HCT116 (cell line): Measurements from ENCODE around the gene TRIP13. TPM values are rescaled to one million over a fixed set of nuclear protein-coding genes. Genes with fewer than 3 reads are reported as not detected.

Experiments used
- ATAC-seq: fragments of 200-7000 bp; cut with Tn5 transposase; 2 replicates; pipeline ENCODE4 v1.9.1; 2020; ENCODE audit warnings: mild to moderate bottlenecking, moderate library complexity
- BruUV-seq: library from RNA; stranded (reverse); fragments of 400-500 nt; replicated peaks from 2 replicates; lab custom pipeline; 2021; lab: Mats Ljungman, UMichigan
- CTCF ChIA-PET: fragments of 300-600 bp; sonication (Branson Sonifier 250); formaldehyde crosslinking; loops from one replicate; lab custom pipeline; 2021; ENCODE audit warnings: antibody characterized with exemption; lab: Charles Lee
- POLR2A ChIA-PET: fragments of 300-600, 350-600 bp; sonication (Branson Sonifier 250); formaldehyde crosslinking; loops from one replicate; lab custom pipeline; 2021; ENCODE audit warnings: antibody characterized with exemption; lab: Charles Lee
- RAD21 ChIA-PET, 2 experiments: fragments of 300-600 bp; sonication (Branson Sonifier 250); formaldehyde crosslinking; loops; one replicate each; lab custom pipeline; 2023; ENCODE audit warnings: low total read pairs in 2 of 2; ENCODE audit not compliant: uncharacterized antibody in 2 of 2, unreplicated experiment in 2 of 2, low non-redundant PET in 1 of 2; lab: Charles Lee
- DNase-seq: peaks from one replicate; pipeline ENCODE4 v3.0.0-alpha.2; 2010; ENCODE audit warnings: low read depth, low spot score
- H2AFZ ChIP-seq: fragments of 200-600 bp; shearing (Covaris generic), sonication (generic); 2 replicates; pipeline ENCODE4 v1.6.1; 2017; ENCODE audit warnings: low read depth, mixed run types, mixed read lengths, antibody characterized with exemption, low read length; ENCODE audit not compliant: poor library complexity, severe bottlenecking
- H3K27ac ChIP-seq: 2 replicates; pipeline ENCODE4 v1.5.1; 2012; ENCODE audit warnings: low read depth, low read length
- H3K27me3 ChIP-seq: fragments of 200-600 bp; sonication (generic); 2 replicates; pipeline ENCODE4 v1.6.1; 2016; ENCODE audit warnings: mixed run types, low read length, mixed read lengths; ENCODE audit not compliant: insufficient read depth
- H3K36me3 ChIP-seq, 2 experiments: fragments of 200-500 bp in 1 of 2; fragments of 200-600 bp in 1 of 2; sonication (Bioruptor generic) in 1 of 2; sonication (generic) in 1 of 2; 2 replicates each; pipeline versions ENCODE4 v1.5.1 to v1.6.1; 2014 to 2016; ENCODE audit warnings: low read length in 2 of 2, inconsistent platforms in 1 of 2, mixed read lengths in 1 of 2, mixed run types in 1 of 2; ENCODE audit not compliant: insufficient read depth in 2 of 2, control insufficient read depth in 1 of 2
- H3K4me1 ChIP-seq, 2 experiments: fragments of 200-600 bp in 1 of 2; sonication (generic) in 1 of 2; 2 replicates each; pipeline versions ENCODE4 v1.5.1 to v1.6.1; 2012 to 2017; ENCODE audit warnings: low read length in 2 of 2, inconsistent platforms in 1 of 2, mild to moderate bottlenecking in 1 of 2, mixed read lengths in 1 of 2, mixed run types in 1 of 2, moderate library complexity in 1 of 2; ENCODE audit not compliant: insufficient read depth in 2 of 2, control insufficient read depth in 1 of 2
- H3K4me2 ChIP-seq: fragments of 200-600 bp; sonication (generic); 2 replicates; pipeline ENCODE4 v1.6.1; 2017; ENCODE audit warnings: mixed run types, low read length, mixed read lengths
- H3K4me3 ChIP-seq, 2 experiments: fragments of 200-600 bp in 1 of 2; sonication (generic) in 1 of 2; replicated peaks in 1 of 2; 2 replicates each; pipeline ENCODE4 v1.5.1; 2011 to 2016; ENCODE audit warnings: low read length in 2 of 2, control low read depth in 1 of 2, low read depth in 1 of 2, mild to moderate bottlenecking in 1 of 2, mixed read lengths in 1 of 2, mixed run types in 1 of 2
- H3K79me2 ChIP-seq: fragments of 200-600 bp; sonication (generic); 2 replicates; pipeline ENCODE4 v1.6.1; 2017; ENCODE audit warnings: mild to moderate bottlenecking, mixed run types, low read length, moderate library complexity, mixed read lengths; ENCODE audit not compliant: insufficient read depth
- H3K9ac ChIP-seq: fragments of 200-600 bp; sonication (generic); 2 replicates; pipeline ENCODE4 v1.6.1; 2016; ENCODE audit warnings: low read length, mixed read lengths
- H3K9me2 ChIP-seq: fragments of 200-600 bp; sonication (generic), shearing (Covaris generic); 2 replicates; pipeline ENCODE4 v1.6.1; 2017; ENCODE audit warnings: mixed run types, mild to moderate bottlenecking, moderate library complexity; ENCODE audit not compliant: insufficient read depth
- H3K9me3 ChIP-seq, 2 experiments: fragments of 200-500 bp in 1 of 2; fragments of 200-600 bp in 1 of 2; sonication (Bioruptor generic) in 1 of 2; sonication (generic) in 1 of 2; 2 replicates each; pipeline ENCODE4 v1.6.1; 2014 to 2017; ENCODE audit warnings: low read length in 2 of 2, mixed read lengths in 2 of 2, inconsistent platforms in 1 of 2, low read depth in 1 of 2, mild to moderate bottlenecking in 1 of 2, mixed run types in 1 of 2, moderate library complexity in 1 of 2; ENCODE audit not compliant: control insufficient read depth in 1 of 2, insufficient read depth in 1 of 2
- H4K20me1 ChIP-seq: fragments of 200-600 bp; sonication (generic), shearing (Covaris generic); 2 replicates; pipeline ENCODE4 v1.6.1; 2017; ENCODE audit warnings: mixed run types, mild to moderate bottlenecking, moderate library complexity; ENCODE audit not compliant: insufficient read depth
- CEBPB ChIP-seq: IDR thresholded peaks from 2 replicates; pipeline ENCODE4 v1.6.1; 2012; ENCODE audit warnings: low read depth
- ELF1 ChIP-seq: IDR thresholded peaks from 2 replicates; pipeline ENCODE4 v1.6.1; 2012; ENCODE audit warnings: low read depth, borderline replicate concordance
- EZH2 ChIP-seq: fragments of 200-600 bp; sonication (generic); IDR thresholded peaks from 2 replicates; pipeline ENCODE4 v1.6.1; 2017; ENCODE audit warnings: antibody characterized with exemption, mixed run types
- FOSL1 ChIP-seq: IDR thresholded peaks from 2 replicates; pipeline ENCODE4 v1.6.1; 2012; ENCODE audit warnings: low read depth
- JUND ChIP-seq: IDR thresholded peaks from 2 replicates; pipeline ENCODE4 v1.6.1; 2012
- MAX ChIP-seq: IDR thresholded peaks from 2 replicates; pipeline ENCODE4 v1.6.1; 2012
- POLR2AphosphoS5 ChIP-seq: IDR thresholded peaks from 2 replicates; pipeline ENCODE4 v1.6.1; 2011; ENCODE audit warnings: mild to moderate bottlenecking, low read depth, low read length, moderate library complexity
- REST ChIP-seq: IDR thresholded peaks from 2 replicates; pipeline ENCODE4 v1.6.1; 2012; ENCODE audit warnings: low read depth
- ZNF274 ChIP-seq: fragments of 200-500 bp; sonication (Bioruptor generic); IDR thresholded peaks from 2 replicates; pipeline ENCODE4 v1.6.1; 2014; ENCODE audit warnings: mild to moderate bottlenecking, low read depth, low read length, inconsistent platforms
- intact Hi-C: fragments of 100-400 bp; cut with micrococcal nuclease; formaldehyde crosslinking; loops from 2 replicates; pipeline ENCODE4 v1.10.0; 2022
- total RNA-seq: library from RNA; stranded (reverse); gene quantifications from one replicate; pipeline ENCODE4 v1.2.1, GENCODE V29; 2021; ENCODE audit not compliant: unreplicated experiment
- TF ChIP-seq, protein P1 (sequence below): IDR thresholded peaks from 2 replicates; pipeline ENCODE4 v1.6.1; 2012

Gene TRIP13
- total RNA-seq, 1 experiment from 2014 or later: 45.0 TPM

DNA sequence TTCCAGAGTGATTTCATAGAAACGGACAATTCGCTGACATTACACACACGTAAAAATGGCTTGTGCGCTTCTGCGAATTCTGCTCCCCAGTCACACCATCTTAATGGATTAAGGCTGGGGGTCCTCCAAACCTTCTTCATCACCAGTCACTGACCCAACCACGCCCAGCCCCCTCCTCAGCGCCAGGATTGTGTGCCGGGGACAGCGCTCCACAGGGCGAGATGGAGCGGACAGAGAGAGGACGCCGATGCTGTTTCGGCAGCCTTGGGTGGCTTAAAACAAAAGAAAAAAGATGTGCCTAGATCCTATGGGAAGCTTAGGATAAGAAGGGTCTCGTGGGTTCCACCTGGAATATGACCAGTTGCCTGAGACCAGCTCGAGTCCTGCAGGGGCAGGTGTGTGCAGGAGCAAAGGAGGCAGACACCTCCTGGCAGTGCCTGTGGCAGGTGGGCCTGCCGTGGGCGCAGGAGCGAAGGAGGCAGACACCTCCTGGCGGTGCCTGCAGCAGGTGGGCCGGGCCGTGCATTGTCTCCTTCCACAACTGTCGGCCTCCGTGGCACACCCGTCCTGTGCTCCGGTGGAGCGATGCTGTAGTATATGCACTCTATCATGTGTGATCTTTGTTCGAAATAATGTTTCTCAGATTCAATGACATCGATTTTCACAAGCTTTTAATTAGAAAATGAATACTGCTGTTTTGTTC lies 20.9 kb upstream of the TRIP13 start:
- Histone ChIP-seq H3K9me2 (no peaks in the 10 kb centered on the region), H4K20me1 (no peaks in the 10 kb centered on the region), H3K27ac (no peak overlapping the region), H3K36me3 (peaks cover 66 to 80% of the 10 kb centered on the region in 2 experiments), H3K9me3 (no peaks in the 10 kb centered on the region), H3K9ac (no peak overlapping the region), H3K27me3 (no peaks in the 10 kb centered on the region), H3K4me2 (no peak overlapping the region), H3K4me3 (no peak overlapping the region), H2AFZ (no peak overlapping the region), H3K4me1 (no peaks in the 10 kb centered on the region), H3K79me2 (peaks cover 28% of the 10 kb centered on the region; the same call in 1 of the 2 replicates)
- no TSS peak for BruUV-seq
- ChIA-PET RAD21 (no interaction called here), POLR2A (no interaction called here), CTCF (no interaction called here)
- no peak for DNase-seq
- TF ChIP-seq CEBPB: no peak
- intact Hi-C loops: no loop called here
- ATAC-seq: no peak

GRCh38 chr5:872301-872700 lies 20.4 kb upstream of the TRIP13 start:
- Histone ChIP-seq H3K9me2 (no peaks in the 10 kb centered on the region), H3K9ac (no peak overlapping the region), H3K4me3 (no peak overlapping the region), H3K4me1 (no peaks in the 10 kb centered on the region), H2AFZ (no peak overlapping the region), H3K9me3 (no peaks in the 10 kb centered on the region), H3K27ac (no peak overlapping the region), H3K4me2 (no peak overlapping the region), H3K36me3 (peaks cover 70 to 82% of the 10 kb centered on the region in 2 experiments), H3K27me3 (no peaks in the 10 kb centered on the region), H3K79me2 (peaks cover 28% of the 10 kb centered on the region; the same call in 1 of the 2 replicates)
- DNase-seq (no peak), ATAC-seq (no peak)
- no TSS peak for BruUV-seq
- CTCF ChIA-PET: no interaction called here
- intact Hi-C loops: no loop called here
- no peak for TF ChIP-seq MAX
- no peak for TF ChIP-seq CEBPB
- no peak for TF ChIP-seq ELF1
- no peak for TF ChIP-seq REST
- no peak for TF ChIP-seq FOSL1
- TF ChIP-seq POLR2AphosphoS5: no peak
- no peak for TF ChIP-seq ZNF274
- TF ChIP-seq JUND: no peak
- TF ChIP-seq, protein P1, sequence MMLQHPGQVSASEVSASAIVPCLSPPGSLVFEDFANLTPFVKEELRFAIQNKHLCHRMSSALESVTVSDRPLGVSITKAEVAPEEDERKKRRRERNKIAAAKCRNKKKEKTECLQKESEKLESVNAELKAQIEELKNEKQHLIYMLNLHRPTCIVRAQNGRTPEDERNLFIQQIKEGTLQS: no peak
- no peak for TF ChIP-seq EZH2
- TF ChIP-seq, all 23 proteins: peak for 0
- ChIA-PET RAD21 (no interaction called here), POLR2A (no interaction called here)
- no peaks in the 10 kb centered on the region for H4K20me1 ChIP-seq
